SW 1271 (cell line): ENCODE results near the gene LRRC36.

Experiments used
- DNase-seq, 2 experiments: peaks; one replicate each; lab custom pipeline; 2025; lab: John Stamatoyannopoulos, UW

LRRC36 gene

DNA sequence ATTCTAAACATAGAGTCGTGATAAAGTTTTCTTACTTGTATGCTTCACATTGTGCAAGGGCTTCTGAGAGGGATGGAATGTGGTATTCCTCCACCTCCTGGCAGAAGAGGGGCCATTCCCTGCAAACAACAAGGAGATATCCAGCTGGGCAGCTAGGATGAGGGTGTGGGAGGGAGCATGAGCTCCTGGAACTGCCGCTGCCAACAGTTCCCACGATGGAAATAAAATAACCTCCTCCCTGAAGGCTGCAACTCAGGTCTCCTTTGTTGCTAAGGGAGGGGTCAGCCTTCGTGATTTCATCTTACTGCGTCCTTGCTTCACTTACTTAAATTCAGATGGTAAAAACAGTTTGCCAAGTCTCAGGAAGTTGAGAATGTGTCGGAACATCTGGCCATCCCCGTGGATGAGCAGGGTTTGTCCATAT lies 31.7 kb upstream of the LRRC36 start:
- no peak for DNase-seq

DNA sequence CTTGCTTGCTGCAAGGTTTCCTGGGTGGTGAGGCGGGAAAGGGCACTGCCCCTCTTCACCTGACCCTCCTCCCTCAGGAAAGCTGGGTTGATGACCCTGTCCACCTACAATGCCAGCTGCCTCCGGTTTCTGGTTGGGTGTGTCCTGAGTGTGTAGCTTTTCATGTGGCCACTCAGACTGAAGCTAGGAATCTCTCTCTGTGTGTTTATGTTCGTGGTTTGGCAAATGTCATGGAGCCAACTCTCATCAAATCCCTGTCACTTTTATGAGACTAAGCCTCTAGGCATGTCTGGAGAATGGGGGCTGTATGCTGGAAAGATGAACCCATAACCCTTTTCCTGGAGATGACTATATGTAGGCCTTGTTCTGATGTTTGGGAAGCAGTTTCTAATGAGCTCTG lies 30.2 kb upstream of the LRRC36 start:
- DNase-seq, result no peak

DNA sequence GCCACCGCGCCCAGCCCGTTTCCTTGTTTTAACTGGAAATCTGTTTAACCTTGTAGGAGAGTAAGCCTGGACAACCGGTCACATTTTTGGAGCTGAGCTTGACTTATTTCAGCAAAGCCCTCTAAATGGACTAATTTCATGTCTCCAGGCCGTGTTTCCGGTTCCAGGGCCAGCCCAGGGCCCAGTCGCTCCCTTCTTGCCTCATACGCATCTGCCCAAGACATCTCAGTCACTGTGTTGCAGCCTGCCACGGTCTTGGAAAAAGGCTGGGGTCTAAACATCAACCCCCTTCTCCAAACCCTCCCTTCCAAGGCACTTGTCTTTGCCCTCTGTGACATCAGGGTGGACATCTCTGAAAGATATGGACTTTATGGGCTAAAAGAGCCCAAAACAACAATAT lies 28.3 kb upstream of the LRRC36 start:
- no peak for DNase-seq

DNA sequence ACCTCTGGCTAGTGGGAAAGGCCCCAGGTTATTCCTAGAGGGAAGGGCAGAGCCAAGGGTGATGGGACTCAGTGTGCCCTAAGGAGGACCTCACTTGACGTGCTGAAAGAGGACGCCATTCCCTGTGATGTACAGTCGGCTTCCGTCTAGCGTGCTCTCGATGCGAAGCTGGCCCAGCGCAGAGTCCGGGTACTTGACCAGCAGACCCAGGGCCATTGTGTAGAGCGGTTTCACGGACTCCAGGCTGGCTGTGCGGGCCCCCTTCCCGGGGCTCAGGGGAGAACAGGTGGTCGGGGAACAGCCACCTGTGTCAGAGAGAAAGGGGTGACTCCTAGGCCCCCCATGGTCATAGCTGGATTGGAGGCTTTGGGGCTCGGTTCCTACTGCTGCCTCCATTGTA lies 27.3 kb upstream of the LRRC36 start:
- no peak for DNase-seq

DNA sequence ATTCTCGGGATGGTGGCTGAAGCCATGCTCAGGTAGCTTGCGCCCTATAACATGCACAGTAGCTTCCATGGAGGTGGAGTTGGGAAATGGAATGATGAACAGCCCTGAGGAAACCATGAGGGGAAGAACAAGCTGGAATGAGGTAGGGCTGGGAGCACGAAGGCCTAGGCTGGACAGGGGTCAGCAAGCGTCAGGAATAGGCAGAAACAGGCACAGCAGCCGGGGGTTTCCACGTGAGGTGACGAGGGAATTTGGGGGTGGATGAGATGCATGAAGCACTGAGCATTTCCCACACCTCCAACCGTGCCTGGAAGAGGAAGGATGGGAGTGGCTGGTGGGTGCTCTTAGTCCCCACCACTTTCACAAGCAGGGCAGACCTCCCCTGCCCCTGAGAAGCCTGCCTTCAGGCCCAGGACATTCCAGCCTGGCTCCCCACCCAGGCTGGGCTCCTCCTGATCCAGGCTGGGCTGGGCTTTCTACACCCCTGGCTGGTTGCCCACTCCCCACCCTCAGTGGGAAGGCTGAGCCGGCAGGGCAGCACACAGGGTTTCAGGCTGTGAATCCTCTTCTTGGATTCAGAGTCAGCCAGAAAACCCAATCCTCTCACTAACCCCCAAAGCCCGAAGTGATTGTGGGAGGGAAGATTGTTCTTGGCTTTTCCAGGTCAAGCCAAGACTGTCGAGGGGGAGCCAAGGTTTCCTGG lies 25.4 kb upstream of the LRRC36 start:
- DNase-seq, result no peak

DNA sequence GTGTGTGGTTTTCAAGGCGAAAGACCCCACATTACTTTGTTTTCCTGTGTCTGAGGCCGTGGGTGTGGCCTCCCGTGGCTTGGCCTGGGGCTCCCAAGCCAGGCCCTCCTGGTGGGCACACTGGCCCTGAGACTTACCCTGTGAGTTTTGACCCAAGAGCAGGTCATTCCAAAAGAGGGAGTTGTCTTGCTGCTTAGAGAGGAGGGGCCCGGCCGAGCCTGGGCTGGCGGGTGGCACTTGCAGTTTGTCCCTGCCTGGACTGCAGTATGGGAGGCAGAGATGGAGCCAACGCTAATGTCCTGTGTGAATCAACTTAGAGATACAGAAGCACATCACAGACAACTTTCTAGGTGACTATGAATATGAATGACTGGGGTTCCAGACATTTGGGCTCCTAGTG lies 24.5 kb upstream of the LRRC36 start:
- no peak for DNase-seq

DNA sequence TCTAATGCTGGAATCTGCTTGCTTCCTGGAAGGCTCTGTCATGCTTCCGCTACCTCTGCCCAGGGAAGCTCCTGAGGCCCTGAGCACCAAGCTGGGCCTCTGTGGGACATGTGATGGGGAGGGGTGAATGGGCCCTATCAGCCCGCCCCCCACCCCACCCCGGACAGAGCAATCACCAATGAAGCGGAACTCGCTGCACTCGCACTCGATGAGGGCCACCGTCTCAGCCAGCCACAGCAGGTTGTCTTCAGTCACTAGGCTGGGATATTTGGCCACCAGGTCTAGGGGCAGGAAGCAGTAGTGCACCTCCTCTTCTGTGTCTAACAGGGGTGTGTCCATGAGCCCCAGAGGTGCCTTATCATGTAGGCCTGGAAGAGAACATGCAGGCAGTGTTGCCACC lies 23.6 kb upstream of the LRRC36 start:
- DNase-seq, result no peak

DNA sequence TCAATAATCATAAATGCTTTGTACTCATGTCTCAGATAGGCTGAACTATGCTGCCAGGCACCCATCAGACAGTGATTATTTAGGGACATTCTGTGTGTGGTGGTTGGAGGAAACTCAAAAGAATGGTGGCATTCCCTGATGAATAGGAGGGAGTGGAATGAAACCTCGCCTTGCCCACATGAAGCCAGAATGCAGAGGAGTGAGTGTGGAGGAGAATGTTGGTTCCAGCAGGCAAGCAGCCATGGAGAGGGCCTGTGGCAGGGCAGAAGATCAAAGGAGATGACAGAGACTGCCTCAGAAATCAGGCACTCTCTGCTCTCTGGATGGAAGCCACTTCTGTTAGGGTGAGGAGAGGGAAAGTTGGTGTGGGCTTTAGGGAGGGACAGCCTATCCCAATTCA lies 22.6 kb upstream of the LRRC36 start:
- DNase-seq, result no peak

DNA sequence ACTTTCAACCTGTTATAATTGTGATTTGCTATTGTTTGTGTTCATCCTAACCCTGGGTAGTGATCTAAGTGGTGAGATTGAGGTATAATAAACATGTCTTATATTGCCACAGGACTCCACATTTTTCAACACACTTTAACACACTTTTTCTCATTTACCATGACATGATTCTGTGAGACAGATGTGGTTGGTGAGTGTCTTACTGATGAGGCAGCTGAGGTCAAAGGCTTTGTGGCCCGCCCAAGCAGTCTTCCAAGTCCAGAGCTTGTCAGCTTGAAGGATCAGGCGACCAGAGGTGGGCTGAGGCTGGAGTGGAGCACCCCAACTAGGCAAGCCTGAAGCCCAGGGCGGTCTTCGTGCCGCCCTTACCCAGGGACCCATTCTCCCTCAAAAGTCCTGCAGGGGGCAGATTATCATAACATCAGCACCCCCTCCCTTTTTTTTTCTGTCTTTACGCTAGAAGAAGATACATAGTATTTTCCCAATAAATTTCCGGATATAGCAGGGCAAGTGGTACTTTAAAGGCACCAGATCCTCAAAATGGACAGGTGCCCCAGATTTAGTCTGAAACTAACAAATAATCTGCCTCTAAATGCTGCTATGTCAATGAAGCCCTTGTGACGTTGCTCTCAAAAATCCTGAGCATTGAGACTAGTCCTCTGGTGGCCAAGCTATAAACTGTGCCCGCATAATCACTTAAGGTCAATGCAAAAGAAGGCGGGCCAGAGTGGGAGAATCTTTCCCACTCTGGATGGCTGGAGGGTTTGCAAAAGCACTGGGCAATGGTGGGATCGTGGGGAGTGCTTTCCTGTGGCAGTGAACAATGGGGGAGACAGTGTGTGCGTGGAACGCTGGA lies 21.2 kb upstream of the LRRC36 start:
- no peak for DNase-seq

DNA sequence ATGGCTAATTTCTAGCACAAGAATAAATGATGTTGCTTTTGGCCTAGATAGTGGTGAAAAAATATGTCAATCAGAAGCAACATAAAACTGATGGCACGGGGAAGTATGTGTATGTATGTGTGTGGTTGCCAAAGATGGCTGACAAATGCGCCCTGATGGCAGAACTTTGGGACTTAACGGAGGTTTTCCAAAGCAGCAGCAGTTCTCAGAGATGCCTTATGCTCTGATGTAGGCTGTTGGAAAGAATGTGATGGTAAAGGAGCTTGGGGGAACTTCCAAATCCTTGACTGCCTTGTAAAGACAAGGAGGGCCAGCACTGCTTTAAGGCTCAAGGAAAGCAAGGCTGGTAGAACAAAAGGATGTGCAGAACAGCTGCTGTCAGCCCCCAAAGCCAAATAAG lies 16.1 kb upstream of the LRRC36 start:
- DNase-seq, result no peak

DNA sequence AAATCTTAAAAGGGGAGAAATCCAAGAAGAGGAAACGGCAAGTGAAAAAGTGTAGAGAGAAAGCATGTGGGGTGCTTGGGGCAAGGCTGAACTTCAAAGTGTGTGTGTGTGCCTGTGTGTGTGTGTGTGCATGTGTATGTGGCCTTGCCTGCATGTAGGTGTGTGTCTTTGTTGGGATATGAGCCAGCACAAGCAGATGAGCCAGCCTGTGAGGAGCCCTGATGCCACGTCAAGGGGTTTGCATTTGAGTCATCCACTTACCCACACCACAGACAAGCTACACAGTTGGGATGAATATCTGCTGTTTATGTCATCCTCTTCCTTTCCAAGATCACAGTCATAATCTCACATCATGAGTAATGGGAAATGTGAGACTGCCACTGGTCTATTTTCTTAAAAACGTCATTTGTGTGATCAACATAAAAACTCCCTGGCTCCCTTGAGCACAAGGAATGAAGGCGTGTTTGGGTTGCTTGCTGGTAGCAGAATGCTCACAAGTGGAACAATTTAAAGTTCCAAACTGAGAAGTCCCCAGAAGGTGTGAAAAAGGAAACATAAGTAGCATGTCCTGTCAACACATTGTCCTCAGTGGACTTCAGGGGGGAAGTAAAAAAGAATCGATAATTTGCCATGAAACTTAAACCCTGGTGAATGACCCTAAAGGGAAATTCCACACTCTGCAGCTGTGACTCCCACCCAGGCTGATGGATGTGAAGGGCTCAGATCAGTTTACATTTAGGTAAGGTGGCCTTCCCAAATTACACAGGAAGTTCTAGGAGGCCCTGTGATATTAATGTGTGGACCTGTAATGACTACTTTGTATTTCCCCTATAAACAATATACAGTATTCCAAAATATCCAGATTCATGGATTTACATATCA lies 14.8 kb upstream of the LRRC36 start:
- peak; percentile 81 to 88 for DNase-seq

DNA sequence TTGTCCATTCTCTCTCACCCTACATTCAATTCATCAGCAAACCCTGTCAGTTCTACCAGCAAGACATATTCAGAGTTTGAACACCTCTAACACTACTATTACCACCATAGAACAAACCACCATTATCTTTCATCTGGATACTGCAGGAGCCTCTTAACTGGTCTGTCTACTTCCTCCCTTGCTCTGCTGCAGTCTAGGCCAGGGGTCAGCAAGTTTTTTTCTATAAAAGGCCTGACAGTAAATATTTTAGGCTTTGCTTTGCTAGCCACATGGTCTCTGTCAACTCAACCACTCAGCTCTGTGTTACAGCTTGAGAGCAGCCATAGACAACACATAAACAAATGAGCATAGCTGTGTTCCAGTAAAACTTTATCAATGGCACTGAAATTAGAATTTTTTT lies 13.9 kb upstream of the LRRC36 start:
- no peak for DNase-seq

DNA sequence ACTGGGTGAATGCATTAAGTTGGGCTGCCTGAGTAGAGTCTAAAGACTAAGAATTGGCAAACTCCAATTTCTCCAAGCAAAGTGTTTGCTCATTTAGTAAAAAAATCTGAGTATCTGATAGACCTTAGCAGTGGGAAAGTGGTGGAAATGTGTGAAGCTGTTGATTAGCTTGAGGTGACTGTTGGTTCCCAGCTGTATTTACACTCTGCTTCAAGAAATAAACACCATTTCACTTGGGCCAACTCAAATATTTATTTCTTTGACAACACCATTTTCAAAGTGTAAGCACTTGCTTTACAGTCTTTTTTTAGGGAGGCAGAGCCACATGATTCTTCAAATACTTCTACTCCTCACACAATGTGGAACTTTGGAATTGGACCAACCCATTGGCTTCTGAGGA lies 8.8 kb upstream of the LRRC36 start:
- DNase-seq, result no peak

DNA sequence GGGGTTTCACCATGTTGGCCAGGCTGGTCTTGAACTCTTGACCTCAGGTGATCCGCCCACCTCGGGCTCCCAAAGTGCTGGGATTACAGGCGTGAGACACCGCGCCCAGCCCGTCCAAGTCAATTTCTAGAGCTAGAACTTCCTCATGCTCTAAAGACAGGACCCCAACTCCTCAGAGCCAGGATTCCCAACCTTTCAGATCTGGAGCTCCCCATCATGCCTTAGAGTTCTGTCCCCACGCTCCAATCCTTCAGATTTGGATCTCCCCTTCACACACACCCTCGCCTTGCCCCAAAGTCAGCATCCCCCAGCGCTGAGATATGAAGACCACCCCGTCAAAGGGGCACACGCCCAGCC lies 522 bp upstream of the LRRC36 start:
- no peak for DNase-seq

DNA sequence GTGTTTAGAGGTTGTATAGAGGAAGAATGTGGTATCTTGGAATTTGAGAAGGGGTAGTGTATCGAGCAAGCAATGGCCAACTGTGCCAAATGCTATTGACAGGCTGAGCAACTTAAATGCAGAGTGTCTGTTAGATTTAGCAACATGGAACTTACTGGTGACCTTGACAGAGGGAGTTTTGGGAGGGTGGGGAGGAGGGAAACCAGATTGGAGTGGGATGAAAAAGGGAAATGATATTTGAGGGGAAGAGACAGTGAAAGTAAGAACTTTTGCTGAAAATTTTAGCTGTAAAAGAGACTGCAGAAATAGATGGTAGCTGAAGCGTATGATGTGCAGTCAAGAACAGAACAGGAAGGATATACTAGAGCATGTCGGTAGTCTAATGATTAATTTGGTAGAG lies 1.1 kb downstream of the LRRC36 start:
- no peak for DNase-seq

DNA sequence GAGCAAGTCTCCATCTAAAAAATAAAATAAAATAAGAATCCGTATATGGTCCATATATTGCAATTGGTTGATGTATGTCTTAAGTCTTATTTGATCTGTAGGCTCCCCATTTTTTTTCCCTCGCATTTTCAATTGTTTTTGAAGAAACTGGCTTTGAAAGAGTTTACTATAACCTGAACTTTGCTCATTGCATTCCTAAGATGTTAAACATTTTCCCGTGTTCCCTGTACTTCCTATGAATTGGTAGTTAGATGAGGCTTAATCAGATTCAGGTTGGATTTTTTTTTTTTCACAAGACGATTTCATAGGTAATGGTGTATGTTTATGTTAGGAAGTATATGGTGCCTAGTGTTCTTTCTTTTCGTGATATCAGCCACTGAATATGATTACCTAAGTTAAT lies 3.3 kb downstream of the LRRC36 start:
- no peak for DNase-seq

DNA sequence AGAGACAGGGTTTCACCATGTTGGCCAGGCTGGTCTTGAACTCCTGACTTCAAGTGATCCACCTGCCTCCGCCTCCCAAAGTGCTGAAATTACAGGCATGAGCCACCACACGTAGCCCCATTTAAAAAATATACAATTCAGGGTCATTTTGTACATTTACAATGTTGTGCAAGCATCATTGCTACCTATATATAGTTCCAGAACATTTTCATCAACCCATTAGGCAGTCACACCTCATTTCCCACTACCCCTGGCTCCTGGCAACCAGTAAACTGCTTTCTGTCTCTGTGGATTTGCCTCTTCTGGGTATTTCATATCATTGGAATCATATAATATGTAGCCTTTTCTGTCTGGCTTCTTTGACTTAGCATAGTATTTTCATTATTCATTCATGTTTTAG lies 6.7 kb downstream of the LRRC36 start:
- no peak for DNase-seq

DNA sequence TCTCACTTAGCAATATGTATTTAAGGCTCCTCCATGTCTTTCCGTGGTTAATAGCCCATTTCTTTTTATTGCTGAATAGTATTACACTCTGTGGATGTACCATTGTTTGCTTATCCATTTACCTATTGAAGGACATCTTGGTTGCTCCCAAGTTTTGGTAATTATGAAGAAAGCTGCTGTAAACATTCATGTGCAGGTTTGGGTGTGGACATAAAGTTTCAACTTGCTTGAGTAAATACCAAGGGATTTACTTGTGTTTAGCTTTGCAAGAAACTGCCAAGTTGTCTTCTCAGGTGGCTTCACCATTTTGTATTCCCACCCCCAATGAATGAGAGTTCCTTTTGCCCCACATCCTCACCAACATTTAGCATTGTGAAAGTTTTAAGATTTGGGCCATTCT lies 9.5 kb downstream of the LRRC36 start:
- no peak for DNase-seq

DNA sequence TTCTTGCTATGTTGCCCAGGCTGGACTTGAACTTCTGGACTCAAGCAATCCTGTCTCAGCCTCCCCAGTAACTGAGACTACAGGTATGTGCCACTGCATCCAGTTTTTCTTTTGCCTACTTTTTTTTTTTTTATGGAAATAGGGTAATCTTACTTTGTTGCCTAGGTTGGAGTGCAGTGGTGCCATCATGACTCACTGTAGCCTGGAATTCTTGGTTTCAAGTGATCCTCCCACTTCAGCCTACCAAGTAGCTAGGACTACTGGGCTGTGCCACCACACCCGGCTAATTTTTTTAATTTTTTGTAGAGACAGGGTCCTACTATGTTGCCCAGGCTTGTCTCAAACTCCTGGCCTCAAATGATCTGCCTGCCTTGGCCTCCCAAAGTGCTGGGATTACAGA lies 10.0 kb downstream of the LRRC36 start:
- DNase-seq, result no peak

DNA sequence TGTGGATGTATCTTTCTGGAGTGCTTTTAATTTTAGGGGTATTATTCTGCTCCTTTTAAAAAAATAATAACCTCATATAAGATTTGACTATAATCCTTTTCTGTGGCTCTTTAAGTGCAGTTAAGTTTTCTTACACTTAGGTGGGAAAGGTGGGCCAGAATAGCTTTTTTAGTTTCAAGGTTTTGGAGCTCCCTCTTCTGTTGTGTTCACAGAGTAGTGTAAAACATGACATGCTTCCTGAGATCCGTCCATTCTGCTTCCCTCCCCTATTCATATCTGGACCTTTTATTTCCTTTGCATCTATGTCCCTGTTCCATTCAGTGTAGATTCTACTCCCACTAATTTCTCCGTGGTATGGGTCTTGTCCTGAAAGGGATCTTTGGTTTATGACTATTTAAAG lies 12.8 kb downstream of the LRRC36 start:
- DNase-seq, result peak in 1 of 2 experiments; percentile 18

DNA sequence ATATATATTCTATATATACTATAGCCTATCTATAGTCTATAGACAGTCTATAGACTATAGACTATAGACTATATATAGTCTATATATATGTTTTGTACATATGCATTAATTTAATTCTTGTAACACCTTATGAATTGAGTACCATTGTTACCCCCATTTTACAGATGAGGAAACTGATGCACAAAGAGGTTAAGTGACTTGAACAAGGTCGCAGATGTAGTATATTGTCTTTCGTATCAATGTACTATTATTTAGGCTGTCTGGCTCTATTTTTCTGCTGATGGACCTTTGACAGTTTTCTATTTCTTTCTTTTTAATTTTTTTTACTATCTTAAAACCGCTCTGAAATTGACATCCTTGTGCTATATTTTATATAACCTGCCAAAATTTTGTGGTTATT lies 14.6 kb downstream of the LRRC36 start:
- DNase-seq, result no peak

DNA sequence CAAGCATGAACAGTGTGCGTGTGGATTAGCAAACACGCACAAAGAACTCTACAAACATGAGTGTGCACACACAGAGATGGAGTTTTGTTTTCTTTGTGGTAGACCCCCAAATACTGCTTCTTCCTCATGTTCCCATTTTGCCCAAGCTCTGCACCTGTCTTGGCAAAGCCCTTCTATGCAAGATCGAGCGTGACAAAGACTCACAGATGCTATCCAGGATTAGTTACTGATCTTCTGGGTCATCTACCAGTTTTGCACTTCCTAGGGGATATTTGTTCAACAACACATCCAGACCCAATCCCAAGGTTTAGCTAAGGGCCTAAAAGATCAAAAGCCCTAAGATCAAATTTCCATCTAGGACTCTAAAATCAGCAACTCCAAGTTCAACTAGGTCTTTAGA lies 16.0 kb downstream of the LRRC36 start:
- DNase-seq, result no peak

DNA sequence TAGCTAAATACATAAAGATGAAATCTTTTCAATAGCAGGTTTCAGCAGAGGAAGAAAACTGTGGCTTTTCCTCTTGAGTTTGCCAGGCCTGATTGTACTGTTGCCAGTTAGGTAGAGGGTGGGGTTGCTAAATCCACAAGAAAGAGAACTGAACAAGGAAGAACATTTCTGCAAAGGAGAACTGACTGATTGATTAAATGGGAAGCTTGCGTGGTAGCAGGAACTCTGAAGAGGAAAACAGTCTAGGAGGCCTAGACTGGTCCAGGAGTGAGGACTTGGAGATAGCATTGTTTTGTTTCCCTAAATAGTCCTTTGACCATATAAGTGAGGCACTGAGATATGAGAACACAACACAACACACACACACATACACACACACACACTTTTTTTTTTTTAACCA lies 18.8 kb downstream of the LRRC36 start:
- DNase-seq, result no peak
